DND-41 (cell line): Measurements from ENCODE around the gene CIC.

Source experiments
- ATAC-seq: fragments of 200-7000 bp; cut with Tn5 transposase; 3 replicates; pipeline ENCODE4 v1.9.1; 2021; ENCODE audit warnings: low read depth; ENCODE audit not compliant: insufficient read depth
- DNase-seq: peaks from one replicate; pipeline ENCODE4 v3.0.0-alpha.2; 2020
- H2AFZ ChIP-seq: 2 replicates; pipeline ENCODE4 v1.6.0; 2012; ENCODE audit warnings: low read depth, low read length
- H3K27ac ChIP-seq: 2 replicates; pipeline ENCODE4 v1.5.1; 2012; ENCODE audit warnings: low read length, inconsistent platforms
- H3K27me3 ChIP-seq: fragments of 200-600 bp; sonication (generic); 2 replicates; pipeline ENCODE4 v1.6.0; 2012; ENCODE audit warnings: low read length, mild to moderate bottlenecking, inconsistent platforms; ENCODE audit not compliant: insufficient read depth, poor library complexity
- H3K36me3 ChIP-seq: 2 replicates; pipeline ENCODE4 v1.5.1; 2012; ENCODE audit warnings: low read length, inconsistent platforms; ENCODE audit not compliant: insufficient read depth
- H3K4me1 ChIP-seq: 2 replicates; pipeline ENCODE4 v1.5.1; 2012; ENCODE audit warnings: mild to moderate bottlenecking, low read length; ENCODE audit not compliant: insufficient read depth
- H3K4me2 ChIP-seq: 2 replicates; pipeline ENCODE4 v1.6.0; 2012; ENCODE audit warnings: mild to moderate bottlenecking, moderate library complexity, low read length, inconsistent platforms; ENCODE audit not compliant: insufficient read depth
- H3K4me3 ChIP-seq, 2 experiments: fragments of 200-600 bp in 1 of 2; shearing (Covaris generic) in 1 of 2; 2 replicates each; pipeline ENCODE4 v1.5.1; 2012 to 2016; ENCODE audit warnings: inconsistent platforms in 2 of 2, low read length in 2 of 2, mild to moderate bottlenecking in 2 of 2, low read depth in 1 of 2, moderate library complexity in 1 of 2
- H3K79me2 ChIP-seq: 2 replicates; pipeline ENCODE4 v1.6.0; 2012; ENCODE audit warnings: low read length, inconsistent platforms; ENCODE audit not compliant: insufficient read depth
- H3K9ac ChIP-seq: 2 replicates; pipeline ENCODE4 v1.6.0; 2012; ENCODE audit warnings: low read depth, mild to moderate bottlenecking, inconsistent platforms, low read length, moderate library complexity
- H3K9me3 ChIP-seq: 2 replicates; pipeline ENCODE4 v1.5.1; 2012; ENCODE audit warnings: low read length, moderate library complexity, mild to moderate bottlenecking, inconsistent platforms; ENCODE audit not compliant: insufficient read depth, severe bottlenecking
- H4K20me1 ChIP-seq: 2 replicates; pipeline ENCODE4 v1.6.0; 2012; ENCODE audit warnings: low read length; ENCODE audit not compliant: insufficient read depth
- EZH2 ChIP-seq: IDR thresholded peaks from 3 replicates; pipeline ENCODE4 v1.6.1; 2012; ENCODE audit warnings: borderline replicate concordance, low read depth, mild to moderate bottlenecking, moderate library complexity, low read length, inconsistent platforms; ENCODE audit not compliant: severe bottlenecking
- TF ChIP-seq, protein P1 (sequence below): IDR thresholded peaks from 2 replicates; pipeline ENCODE4 v1.5.1; 2012; ENCODE audit warnings: borderline replicate concordance, low read length, moderate library complexity, mild to moderate bottlenecking; ENCODE audit not compliant: poor library complexity, severe bottlenecking; ENCODE audit errors: extremely low read depth

CIC gene

DNA sequence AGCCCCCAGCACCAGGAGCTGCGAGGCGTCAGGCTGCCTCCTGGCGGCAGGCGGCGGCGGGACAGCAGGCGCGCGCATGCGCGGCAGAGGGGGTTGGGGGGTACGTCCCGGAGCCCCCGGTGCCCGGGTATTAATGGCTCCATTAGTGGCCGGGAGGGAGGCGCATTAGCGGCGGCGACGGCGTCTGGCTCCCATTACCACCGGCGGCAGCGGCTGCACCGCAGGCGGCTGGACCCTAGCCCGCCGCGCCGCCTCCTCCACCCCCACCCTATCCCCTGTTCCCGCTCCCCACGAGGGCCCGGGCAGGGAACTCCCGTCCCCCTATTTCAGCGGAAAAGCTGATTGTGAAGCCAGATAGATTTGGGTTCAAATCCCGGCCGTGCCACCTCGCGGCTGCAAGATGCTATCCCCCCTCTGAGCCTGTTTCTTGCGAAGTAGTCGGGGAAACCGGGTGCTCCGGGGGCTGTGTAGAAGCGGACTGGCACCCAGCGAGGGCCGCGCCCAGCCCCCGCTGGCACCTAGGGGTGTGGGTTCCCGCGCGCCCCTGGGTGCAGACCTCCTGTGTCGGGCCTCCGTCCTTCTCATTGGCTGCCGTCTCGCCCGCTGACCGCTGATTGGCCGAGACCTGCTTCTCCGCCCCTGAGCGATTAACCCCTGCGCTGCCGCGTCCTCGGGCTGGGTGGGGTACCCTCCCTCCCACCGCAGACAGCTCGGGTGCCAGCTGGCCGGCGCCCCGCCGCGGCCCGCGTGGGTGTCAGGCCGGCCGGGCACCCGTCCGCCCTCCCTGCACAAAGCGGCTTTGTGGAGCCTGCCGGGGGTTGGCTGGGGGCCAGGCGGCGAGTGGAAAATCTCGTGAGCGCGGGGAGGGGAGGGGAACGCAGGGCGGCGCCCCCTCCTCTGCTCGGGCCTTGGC, 11.1 kb downstream of the CIC start:
- H3K36me3 ChIP-seq, result peaks cover 2% of the 10 kb centered on the region; the same call in 1 of the 2 replicates
- peak; percentile 82 for ATAC-seq

DNA sequence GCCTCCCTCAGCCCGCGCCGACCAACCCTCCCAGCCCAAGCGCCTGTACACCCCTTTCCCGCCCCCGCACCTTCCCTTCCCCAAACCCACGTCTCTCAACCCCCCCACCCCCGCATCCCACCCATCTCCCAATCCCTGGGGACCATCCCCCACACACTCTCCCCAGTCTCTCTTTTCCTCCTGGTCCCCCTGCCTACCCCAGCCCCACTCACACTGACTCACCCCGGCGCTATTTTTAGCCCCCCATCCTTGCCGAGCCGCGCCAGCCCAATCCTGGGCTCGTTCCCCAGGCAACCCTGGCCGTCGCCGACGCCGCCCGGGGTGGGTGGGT, 11.7 kb downstream of the CIC start:
- H3K27ac ChIP-seq, result peak overlapping the region; percentile 78
- ATAC-seq (no peak), DNase-seq (no peak)
- peaks cover 19% of the 10 kb centered on the region; the same call in 1 of the 2 replicates for H4K20me1 ChIP-seq
- H3K79me2 ChIP-seq, result peaks cover 38% of the 10 kb centered on the region
- H3K4me3 ChIP-seq, result peak overlapping the region; percentile 53 to 73; a peak in 3 of 4 replicates
- H3K9me3 ChIP-seq, result no peaks in the 10 kb centered on the region
- TF ChIP-seq EZH2, result no peak
- TF ChIP-seq, protein P1, sequence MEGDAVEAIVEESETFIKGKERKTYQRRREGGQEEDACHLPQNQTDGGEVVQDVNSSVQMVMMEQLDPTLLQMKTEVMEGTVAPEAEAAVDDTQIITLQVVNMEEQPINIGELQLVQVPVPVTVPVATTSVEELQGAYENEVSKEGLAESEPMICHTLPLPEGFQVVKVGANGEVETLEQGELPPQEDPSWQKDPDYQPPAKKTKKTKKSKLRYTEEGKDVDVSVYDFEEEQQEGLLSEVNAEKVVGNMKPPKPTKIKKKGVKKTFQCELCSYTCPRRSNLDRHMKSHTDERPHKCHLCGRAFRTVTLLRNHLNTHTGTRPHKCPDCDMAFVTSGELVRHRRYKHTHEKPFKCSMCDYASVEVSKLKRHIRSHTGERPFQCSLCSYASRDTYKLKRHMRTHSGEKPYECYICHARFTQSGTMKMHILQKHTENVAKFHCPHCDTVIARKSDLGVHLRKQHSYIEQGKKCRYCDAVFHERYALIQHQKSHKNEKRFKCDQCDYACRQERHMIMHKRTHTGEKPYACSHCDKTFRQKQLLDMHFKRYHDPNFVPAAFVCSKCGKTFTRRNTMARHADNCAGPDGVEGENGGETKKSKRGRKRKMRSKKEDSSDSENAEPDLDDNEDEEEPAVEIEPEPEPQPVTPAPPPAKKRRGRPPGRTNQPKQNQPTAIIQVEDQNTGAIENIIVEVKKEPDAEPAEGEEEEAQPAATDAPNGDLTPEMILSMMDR, result no peak
- H3K9ac ChIP-seq, result peak overlapping the region; percentile 79
- no peaks in the 10 kb centered on the region for H3K27me3 ChIP-seq
- H3K36me3 ChIP-seq, result no peaks in the 10 kb centered on the region
- peak overlapping the region; percentile 76 for H3K4me2 ChIP-seq
- H3K4me1 ChIP-seq, result peaks cover 60% of the 10 kb centered on the region
- 0 out of 2 replicates have a peak overlapping the region, but pooled peaks have one; percentile 83 for H2AFZ ChIP-seq

More for the DNA sequence above, 11.1 kb downstream of the CIC start:
- H3K9me3 ChIP-seq, result no peaks in the 10 kb centered on the region
- peak overlapping the region; percentile 83 for H2AFZ ChIP-seq
- peak overlapping the region; percentile 53 to 73; a peak in 3 of 4 replicates for H3K4me3 ChIP-seq
- H4K20me1 ChIP-seq, result peaks cover 13% of the 10 kb centered on the region; the same call in 1 of the 2 replicates
- H3K9ac ChIP-seq, result peak overlapping the region; percentile 79
- H3K27ac ChIP-seq, result peak overlapping the region; percentile 87
- H3K79me2 ChIP-seq, result peaks cover 32% of the 10 kb centered on the region
- peak overlapping the region; percentile 76 for H3K4me2 ChIP-seq
- H3K27me3 ChIP-seq, result no peaks in the 10 kb centered on the region
- TF ChIP-seq EZH2, result no peak
- TF ChIP-seq, protein P1, result peak; percentile 96
- peak; percentile 95 for DNase-seq
- peaks cover 54% of the 10 kb centered on the region for H3K4me1 ChIP-seq

DNA sequence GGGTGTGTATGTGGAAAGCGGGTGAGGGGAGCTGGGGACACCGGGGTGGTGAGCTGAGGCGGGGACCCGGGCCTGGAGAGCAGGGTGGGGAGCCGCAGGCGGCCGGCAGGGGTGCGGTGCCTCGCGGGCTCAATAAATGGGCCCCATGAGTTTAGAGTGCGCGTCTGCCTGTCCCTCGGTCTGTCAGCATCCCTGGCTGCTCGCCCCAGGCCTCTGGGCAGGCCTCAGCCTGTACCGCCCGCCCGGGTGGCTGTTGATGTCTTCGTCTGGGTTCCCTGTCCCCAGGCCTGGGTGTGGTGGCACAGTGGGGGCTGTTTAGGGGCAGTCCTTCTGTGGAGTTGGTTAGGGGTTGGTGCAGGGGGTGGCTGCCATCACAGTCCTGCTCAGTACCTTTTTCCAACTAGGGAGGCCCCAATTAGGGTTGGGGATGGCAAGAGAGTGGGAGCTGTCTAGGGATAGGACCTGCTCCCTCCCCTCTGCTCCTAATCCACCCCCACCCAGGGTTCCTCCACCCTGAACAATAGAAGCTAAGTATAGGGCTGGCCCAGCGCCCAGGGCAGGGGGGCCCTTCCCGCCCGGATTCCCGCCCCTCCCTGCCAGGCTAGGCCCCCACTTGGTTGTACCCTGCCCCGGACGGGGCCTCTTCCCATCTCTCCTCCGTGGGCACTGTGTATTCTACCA, 12.2 kb downstream of the CIC start:
- Histone ChIP-seq H4K20me1 (peaks cover 24% of the 10 kb centered on the region), H3K79me2 (peaks cover 43% of the 10 kb centered on the region), H3K27me3 (no peaks in the 10 kb centered on the region), H3K9me3 (no peaks in the 10 kb centered on the region), H3K4me3 (peak overlapping the region in 1 of 2 experiments; percentile 73; a peak in 2 of 4 replicates), H3K4me1 (peaks cover 65% of the 10 kb centered on the region), H3K4me2 (peak overlapping the region; percentile 76), H3K9ac (peak overlapping the region; percentile 79), H3K27ac (peak overlapping the region; percentile 61), H2AFZ (no peak overlapping the region), H3K36me3 (peaks cover 5% of the 10 kb centered on the region; the same call in 1 of the 2 replicates)
- TF ChIP-seq, protein P1, result no peak
- no peak for TF ChIP-seq EZH2
- ATAC-seq (no peak), DNase-seq (peak; percentile 32)
